Measurements from ENCODE around the gene ESPN. TPM values are rescaled to one million over a fixed set of nuclear protein-coding genes. Genes with fewer than 3 reads are reported as not detected.

Gene ESPN
- total RNA-seq, 2 donors from 2014 or later, result 4.1 to 10.5 TPM

DNA sequence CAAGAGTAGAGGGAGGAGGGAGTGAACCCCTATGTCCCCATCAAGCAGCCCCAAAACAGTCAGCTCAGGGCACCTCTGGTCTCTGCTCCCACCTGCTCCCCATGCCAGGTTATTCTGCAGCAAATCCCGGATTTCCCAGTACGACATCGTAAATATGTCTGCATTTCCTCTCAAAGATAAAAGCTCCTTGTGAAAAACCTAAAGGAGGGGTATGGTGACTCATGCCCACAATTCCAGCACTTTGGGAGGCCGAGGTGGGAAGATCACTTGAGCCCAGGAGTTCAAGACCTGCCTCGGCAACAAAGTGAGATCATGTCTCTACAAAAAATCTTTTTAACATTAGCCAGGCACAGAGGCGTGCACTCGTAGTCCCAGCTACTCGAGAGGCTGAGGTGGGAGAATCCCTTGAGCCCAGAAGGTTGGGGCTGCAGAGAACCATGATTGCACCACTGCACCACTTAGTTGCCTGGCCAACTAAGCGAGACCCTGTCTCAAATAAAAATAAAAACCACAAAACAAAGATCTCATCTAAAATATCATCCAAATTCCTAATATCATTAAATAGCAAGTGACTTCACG lies 38.1 kb upstream of the ESPN start:
- Histone ChIP-seq H3K4me1 (ENCODE audit: control insufficient read depth, insufficient read depth, low read length) (no peaks in the 10 kb centered on the region), H3K27me3 (ENCODE audit: control insufficient read depth, insufficient read depth, low read length, poor library complexity, severe bottlenecking) (no peaks in the 10 kb centered on the region), H3K9me3 (ENCODE audit: control insufficient read depth, low read length) (peaks cover 5% of the 10 kb centered on the region), H3K4me3 (ENCODE audit: low read length) (no peak overlapping the region), H3K9ac (ENCODE audit: extremely low read depth, low read length, poor library complexity, severe bottlenecking) (no peak overlapping the region), H3K27ac (ENCODE audit: low read depth, low read length) (no peak overlapping the region), H3K36me3 (ENCODE audit: control insufficient read depth, insufficient read depth, low read length) (no peaks in the 10 kb centered on the region)
- DNase-seq, result peak; percentile 63
- Mint-ChIP-seq H3K27ac (peak overlapping the region; percentile 86), H3K36me3 (ENCODE audit: low read depth) (peaks cover 9% of the 10 kb centered on the region), H3K27me3 (ENCODE audit: insufficient read depth) (peaks cover 1% of the 10 kb centered on the region), H3K4me1 (peaks cover 16% of the 10 kb centered on the region), H3K4me3 (no peak overlapping the region), H3K9me3 (peaks cover 2% of the 10 kb centered on the region)
- TF ChIP-seq CTCF (conservative IDR thresholded peaks at IDR 0.05), result no peak
- WGBS, 2 experiments (ENCODE audit: insufficient coverage in 1 of 2, insufficient read length in 1 of 2), result 84 to 88% methylated on average over 10 of the region's 10 CpGs

DNA sequence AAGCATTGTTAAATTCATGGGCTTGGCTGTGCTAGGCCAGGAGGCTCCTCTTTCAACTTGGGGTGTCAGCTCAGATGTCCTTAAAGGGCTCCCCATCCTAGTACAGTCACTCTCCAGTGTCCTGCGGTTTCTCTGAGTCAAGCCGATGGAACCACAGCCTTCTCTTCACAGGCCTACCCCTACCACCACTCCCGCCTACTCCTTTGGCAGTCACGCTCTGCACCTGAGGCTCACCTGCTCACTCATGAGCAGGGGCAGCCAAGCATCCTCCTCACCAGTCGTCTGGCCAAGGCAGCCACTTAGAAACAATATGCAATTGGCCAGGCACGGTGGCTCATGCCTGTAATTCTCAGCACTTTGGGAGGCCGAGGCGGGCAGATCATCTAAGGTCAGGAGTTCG lies 34.6 kb upstream of the ESPN start:
- H3K4me3 ChIP-seq (ENCODE audit: low read length), result no peak overlapping the region
- no peaks in the 10 kb centered on the region for H3K27me3 ChIP-seq (ENCODE audit: control insufficient read depth, insufficient read depth, low read length, poor library complexity, severe bottlenecking)
- H3K27ac Mint-ChIP-seq, result no peak overlapping the region
- peaks cover 2% of the 10 kb centered on the region for H3K9me3 Mint-ChIP-seq
- peaks cover 4% of the 10 kb centered on the region for H3K36me3 Mint-ChIP-seq (ENCODE audit: low read depth)
- peaks cover 10% of the 10 kb centered on the region for H3K27me3 Mint-ChIP-seq (ENCODE audit: insufficient read depth)
- no peak overlapping the region for H3K4me3 Mint-ChIP-seq
- H3K36me3 ChIP-seq (ENCODE audit: control insufficient read depth, insufficient read depth, low read length), result no peaks in the 10 kb centered on the region
- DNase-seq, result no peak
- TF ChIP-seq CTCF (conservative IDR thresholded peaks at IDR 0.05), result no peak
- peaks cover 30% of the 10 kb centered on the region for H3K4me1 Mint-ChIP-seq
- no peaks in the 10 kb centered on the region for H3K9me3 ChIP-seq (ENCODE audit: control insufficient read depth, low read length)
- no peak overlapping the region for H3K9ac ChIP-seq (ENCODE audit: extremely low read depth, low read length, poor library complexity, severe bottlenecking)
- 81 to 92% methylated on average over 5 to 9 of the region's 9 CpGs for WGBS, 2 experiments (ENCODE audit: insufficient coverage in 1 of 2, insufficient read length in 1 of 2)
- H3K27ac ChIP-seq (ENCODE audit: low read depth, low read length), result no peak overlapping the region
- H3K4me1 ChIP-seq (ENCODE audit: control insufficient read depth, insufficient read depth, low read length), result no peaks in the 10 kb centered on the region

DNA sequence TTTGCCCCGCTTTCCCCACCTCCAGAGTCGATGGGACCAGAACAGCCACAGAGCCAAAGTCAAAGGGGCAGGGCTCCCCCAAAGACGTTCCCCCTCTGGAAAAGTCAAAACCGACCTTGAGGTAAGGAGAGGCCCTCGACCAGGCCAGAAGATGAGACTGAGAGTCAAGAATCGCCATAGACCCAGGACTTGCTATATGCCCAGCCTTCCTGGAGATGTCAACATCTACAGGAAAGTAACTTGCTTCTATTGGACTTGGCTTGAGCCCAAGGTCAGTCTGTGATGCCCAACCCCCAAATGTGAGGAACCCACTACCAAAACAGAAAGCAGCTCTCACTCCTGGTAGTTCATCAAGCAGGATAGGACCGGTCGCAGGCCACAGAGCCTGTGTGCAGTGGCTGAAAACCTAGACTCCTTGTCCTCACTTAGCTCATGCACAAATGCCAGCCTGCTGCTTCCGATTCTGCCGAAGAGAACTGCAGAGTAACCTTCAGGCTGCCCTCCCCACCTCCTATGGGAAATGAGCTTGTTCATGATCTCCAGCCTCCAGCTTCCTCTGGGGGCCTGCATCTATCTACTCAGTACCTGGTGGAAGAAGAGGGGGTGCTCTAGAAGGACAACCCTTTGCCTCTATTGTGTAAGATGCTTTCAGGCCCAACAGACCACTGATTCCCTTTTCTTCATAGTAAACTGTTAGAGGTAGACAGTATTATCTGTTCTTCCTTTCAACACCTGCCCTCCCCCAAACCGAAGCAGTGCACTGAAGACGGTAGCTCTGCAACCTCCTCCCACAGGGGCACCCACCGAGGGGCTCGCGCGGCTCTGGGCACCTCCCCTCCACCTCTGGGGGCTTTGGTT lies 32.4 kb upstream of the ESPN start:
- Mint-ChIP-seq H3K9me3 (peaks cover 2% of the 10 kb centered on the region), H3K27me3 (ENCODE audit: insufficient read depth) (peaks cover 19% of the 10 kb centered on the region), H3K4me1 (peaks cover 16% of the 10 kb centered on the region), H3K4me3 (peak overlapping the region; percentile 67), H3K27ac (no peak overlapping the region), H3K36me3 (ENCODE audit: low read depth) (peaks cover 4% of the 10 kb centered on the region)
- H3K27me3 ChIP-seq (ENCODE audit: control insufficient read depth, insufficient read depth, low read length, poor library complexity, severe bottlenecking), result no peaks in the 10 kb centered on the region
- no peak overlapping the region for H3K27ac ChIP-seq (ENCODE audit: low read depth, low read length)
- no peak for TF ChIP-seq CTCF (conservative IDR thresholded peaks at IDR 0.05)
- H3K4me3 ChIP-seq (ENCODE audit: low read length), result peak overlapping the region; percentile 80
- DNase-seq, result no peak
- H3K36me3 ChIP-seq (ENCODE audit: control insufficient read depth, insufficient read depth, low read length), result no peaks in the 10 kb centered on the region
- no peaks in the 10 kb centered on the region for H3K4me1 ChIP-seq (ENCODE audit: control insufficient read depth, insufficient read depth, low read length)
- 44 to 53% methylated on average over 11 to 16 of the region's 16 CpGs for WGBS, 2 experiments (ENCODE audit: insufficient coverage in 1 of 2, insufficient read length in 1 of 2)
- peak overlapping the region; percentile 18 for H3K9ac ChIP-seq (ENCODE audit: extremely low read depth, low read length, poor library complexity, severe bottlenecking)
- no peaks in the 10 kb centered on the region for H3K9me3 ChIP-seq (ENCODE audit: control insufficient read depth, low read length)
